H1 (cell line): Measurements from ENCODE around the gene DPEP2. TPM values are rescaled to one million over a fixed set of nuclear protein-coding genes. Genes with fewer than 3 reads are reported as not detected.

Experiments used
- CHD7 ChIP-seq: fragments of 300-600 bp; sonication (generic); IDR thresholded peaks from 2 replicates; pipeline ENCODE4 v1.7.1; 2012; ENCODE audit warnings: low read length, moderate library complexity, mild to moderate bottlenecking, inconsistent platforms; ENCODE audit not compliant: insufficient replicate concordance
- RBBP5 ChIP-seq: IDR thresholded peaks from 2 replicates; pipeline ENCODE4 v1.7.1; 2012; ENCODE audit warnings: low read depth, mild to moderate bottlenecking, inconsistent platforms, low read length, moderate library complexity, borderline replicate concordance
- SP2 ChIP-seq: IDR thresholded peaks from 2 replicates; pipeline ENCODE4 v1.6.1; 2012; ENCODE audit warnings: mild to moderate bottlenecking, low read length, inconsistent platforms
- YY1 ChIP-seq: IDR thresholded peaks from 2 replicates; pipeline ENCODE4 v1.6.1; 2011; ENCODE audit warnings: low read depth, mild to moderate bottlenecking, low read length
- polyA plus RNA-seq, 7 experiments: library from polyadenylated mRNA; depleted of rRNA in 3 of 7; stranded (reverse) in 5 of 7; unstranded in 2 of 7; fragments of >200 nt in 5 of 7; fragments of 200-250 nt in 2 of 7; gene quantifications; 1 replicate in 5 of 7; 2 replicates in 1 of 7; 4 replicates in 1 of 7; pipeline versions ENCODE4 v1.2.1 to v1.2.3, GENCODE V29; 2011 to 2013; ENCODE audit warnings: missing spikeins in 2 of 7, mixed read lengths in 2 of 7
- total RNA-seq: library from RNA; stranded (reverse); fragmentation: NEBNext Ultra II Directional; extraction: Animal tissue kit (Norgen Biotek cat#: 25700); gene quantifications from 2 replicates; pipeline ENCODE4 v1.2.1, GENCODE V29; 2021

DPEP2 gene
- total and polyA plus RNA-seq, 2 of the 8 experiments (the other 6 are each of a cell fraction or from before 2014, with no cell fraction given) = not detected

GRCh38 chr16:68022278-68022727 is 23.0 kb upstream of the DPEP2 start (continued):
- no peak for TF ChIP-seq CHD7
- TF ChIP-seq SP2 = no peak
- TF ChIP-seq RBBP5 = no peak
- TF ChIP-seq YY1 = peak; percentile 41; the same call in 1 of the 2 replicates
